UCSD-AML1 (cell line): ENCODE data around the gene TNRC18.
"Not testable (repeated sequence)": the region's sequence is repeated elsewhere in the genome, so short reads cannot be mapped to it uniquely, and the experiment has no call there.

Source experiments
- DNase-seq: peaks from one replicate; lab custom pipeline; 2025; ENCODE audit not compliant: unreplicated experiment; lab: John Stamatoyannopoulos, UW

Gene TNRC18, protein sequence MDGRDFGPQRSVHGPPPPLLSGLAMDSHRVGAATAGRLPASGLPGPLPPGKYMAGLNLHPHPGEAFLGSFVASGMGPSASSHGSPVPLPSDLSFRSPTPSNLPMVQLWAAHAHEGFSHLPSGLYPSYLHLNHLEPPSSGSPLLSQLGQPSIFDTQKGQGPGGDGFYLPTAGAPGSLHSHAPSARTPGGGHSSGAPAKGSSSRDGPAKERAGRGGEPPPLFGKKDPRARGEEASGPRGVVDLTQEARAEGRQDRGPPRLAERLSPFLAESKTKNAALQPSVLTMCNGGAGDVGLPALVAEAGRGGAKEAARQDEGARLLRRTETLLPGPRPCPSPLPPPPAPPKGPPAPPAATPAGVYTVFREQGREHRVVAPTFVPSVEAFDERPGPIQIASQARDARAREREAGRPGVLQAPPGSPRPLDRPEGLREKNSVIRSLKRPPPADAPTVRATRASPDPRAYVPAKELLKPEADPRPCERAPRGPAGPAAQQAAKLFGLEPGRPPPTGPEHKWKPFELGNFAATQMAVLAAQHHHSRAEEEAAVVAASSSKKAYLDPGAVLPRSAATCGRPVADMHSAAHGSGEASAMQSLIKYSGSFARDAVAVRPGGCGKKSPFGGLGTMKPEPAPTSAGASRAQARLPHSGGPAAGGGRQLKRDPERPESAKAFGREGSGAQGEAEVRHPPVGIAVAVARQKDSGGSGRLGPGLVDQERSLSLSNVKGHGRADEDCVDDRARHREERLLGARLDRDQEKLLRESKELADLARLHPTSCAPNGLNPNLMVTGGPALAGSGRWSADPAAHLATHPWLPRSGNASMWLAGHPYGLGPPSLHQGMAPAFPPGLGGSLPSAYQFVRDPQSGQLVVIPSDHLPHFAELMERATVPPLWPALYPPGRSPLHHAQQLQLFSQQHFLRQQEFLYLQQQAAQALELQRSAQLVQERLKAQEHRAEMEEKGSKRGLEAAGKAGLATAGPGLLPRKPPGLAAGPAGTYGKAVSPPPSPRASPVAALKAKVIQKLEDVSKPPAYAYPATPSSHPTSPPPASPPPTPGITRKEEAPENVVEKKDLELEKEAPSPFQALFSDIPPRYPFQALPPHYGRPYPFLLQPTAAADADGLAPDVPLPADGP (N-terminal part only)

DNA sequence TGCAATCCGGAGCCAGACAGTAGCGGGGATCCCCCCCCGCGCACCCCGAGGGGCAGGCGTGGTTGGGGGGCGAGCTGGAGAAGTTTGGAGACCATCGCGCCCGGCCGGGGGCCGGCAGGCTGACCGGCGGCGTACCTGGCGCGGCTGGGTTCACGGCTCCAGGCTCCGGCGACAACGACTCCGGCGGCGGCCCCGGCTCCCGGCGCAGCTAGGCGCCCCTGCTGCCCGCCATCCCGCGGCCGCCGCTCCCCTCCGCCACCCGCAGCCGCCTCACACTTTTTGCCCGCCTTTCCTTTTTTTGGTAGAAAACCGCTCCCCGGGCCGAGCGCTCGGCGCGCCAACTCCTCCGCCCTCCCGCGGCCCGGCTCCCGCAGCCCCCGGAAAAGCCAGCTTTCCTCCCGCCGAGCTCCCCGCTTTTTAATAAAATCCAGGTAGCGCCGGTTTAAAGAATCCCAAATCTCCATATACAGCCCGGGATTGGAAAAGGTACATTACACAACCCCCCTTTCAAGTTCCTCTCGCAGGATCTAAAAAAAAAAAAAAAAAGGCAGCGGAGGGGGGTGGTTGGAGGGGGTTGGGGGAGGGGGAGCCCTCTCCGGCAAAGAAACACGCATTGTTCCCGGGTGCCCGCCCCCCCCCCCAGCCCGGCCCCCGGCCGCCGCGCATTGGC, at the start of gene TNRC18:
Gene TNRC18 (minus strand): TSS at position 529 of the 670 bp plus-strand sequence. CDS start 2,588 bp downstream, outside the sequence.
- peak; percentile 38 for DNase-seq

DNA sequence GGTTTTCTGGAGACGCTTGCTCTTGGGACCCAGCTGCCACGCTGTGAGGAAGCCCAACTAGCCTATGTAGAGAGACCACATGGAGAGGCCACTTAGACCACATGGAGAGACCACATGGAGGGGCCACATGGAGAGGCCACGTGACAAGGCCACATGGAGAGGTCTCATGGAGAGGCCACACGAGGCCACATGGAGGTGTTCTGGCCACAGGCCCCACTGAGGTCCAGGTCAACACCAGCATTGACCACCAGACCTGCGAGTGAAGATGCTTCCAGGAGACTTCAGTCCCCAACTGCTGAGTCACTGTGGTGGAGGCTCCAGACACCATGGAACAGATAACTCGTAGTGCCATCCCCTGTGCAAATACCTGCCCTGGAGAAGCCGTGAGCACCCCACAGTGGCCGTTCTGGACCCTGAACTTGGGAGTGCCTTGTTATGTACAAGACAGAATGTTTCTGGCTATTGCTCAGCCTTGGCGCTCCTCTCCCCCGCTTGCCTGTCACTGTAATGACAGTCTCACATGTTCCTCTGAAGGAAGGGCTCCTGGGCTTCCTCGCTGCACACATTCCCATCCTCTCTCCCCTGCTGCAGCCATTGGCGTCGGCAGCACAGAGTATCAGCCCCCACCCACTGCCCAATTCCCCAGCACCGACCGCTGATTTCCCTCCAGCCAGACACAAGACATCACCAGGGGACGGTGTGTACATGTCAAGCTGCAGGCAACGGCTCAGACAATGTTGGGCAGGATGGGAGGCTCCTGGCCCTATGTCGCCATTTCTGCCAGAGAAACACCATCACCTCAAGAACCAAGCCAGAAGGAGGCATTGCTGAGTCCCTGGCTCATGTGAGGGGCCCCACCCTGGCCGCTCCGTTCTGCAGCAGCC, 49.0 kb upstream of the TNRC18 start:
- DNase-seq: peak; percentile 11

DNA sequence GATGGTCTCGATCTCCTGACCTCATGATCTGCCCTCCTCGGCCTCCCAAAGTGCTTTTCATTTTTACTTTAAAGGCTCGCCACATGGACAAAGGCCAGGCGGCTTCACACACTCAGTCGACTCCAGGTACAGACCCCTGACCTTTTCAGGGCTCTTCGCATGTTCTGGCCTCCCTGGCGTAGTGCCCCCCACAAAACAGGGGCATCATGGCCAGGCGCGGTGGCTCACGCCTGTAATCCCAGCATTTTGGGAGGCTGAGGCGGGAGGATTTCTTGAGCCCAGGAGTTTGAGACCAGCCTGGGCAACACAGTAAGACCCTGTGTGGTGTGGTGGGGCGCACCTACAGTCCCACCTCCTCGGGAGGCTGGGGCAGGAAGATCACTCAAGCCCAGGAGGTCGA, 48.0 kb upstream of the TNRC18 start:
- DNase-seq: not testable (repeated sequence)

DNA sequence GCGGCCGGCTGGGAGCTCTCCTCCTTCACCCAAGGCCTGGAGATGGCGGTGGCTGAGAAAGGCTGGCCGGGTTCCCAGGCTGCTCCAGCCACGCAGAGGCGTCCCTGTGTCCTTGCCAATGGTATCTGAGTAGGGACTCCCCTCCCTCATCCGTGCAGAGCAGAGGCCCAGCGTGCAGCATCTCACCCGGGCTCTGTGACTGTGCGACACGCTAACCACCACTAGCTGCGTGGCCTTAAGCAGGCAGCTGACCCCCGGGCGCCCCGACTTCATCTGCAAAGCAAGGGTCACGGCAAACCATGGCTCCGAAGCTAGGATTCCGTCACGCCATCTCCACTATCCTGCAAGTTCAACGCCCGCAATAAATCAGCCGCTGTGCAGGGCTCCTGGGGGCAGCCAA, 47.2 kb upstream of the TNRC18 start:
- no peak for DNase-seq

DNA sequence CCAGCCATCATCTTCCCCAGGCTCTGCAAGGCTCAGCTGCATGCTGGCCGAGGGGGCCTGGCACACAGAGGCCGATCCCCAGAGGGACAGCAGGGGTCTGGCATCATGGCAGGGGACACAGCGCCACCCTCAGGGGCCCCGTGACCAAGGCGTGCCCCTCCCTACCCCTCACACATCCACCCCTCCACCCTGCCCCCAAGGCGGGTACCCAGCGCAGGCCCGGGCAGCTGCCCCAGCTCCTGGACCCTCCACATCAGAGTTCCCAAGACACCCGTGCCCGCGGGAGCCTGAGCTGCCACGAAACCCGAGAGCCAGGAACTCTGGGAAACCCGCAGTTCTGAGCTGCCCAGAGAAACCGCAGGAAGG, 46.5 kb upstream of the TNRC18 start:
- DNase-seq: no peak

DNA sequence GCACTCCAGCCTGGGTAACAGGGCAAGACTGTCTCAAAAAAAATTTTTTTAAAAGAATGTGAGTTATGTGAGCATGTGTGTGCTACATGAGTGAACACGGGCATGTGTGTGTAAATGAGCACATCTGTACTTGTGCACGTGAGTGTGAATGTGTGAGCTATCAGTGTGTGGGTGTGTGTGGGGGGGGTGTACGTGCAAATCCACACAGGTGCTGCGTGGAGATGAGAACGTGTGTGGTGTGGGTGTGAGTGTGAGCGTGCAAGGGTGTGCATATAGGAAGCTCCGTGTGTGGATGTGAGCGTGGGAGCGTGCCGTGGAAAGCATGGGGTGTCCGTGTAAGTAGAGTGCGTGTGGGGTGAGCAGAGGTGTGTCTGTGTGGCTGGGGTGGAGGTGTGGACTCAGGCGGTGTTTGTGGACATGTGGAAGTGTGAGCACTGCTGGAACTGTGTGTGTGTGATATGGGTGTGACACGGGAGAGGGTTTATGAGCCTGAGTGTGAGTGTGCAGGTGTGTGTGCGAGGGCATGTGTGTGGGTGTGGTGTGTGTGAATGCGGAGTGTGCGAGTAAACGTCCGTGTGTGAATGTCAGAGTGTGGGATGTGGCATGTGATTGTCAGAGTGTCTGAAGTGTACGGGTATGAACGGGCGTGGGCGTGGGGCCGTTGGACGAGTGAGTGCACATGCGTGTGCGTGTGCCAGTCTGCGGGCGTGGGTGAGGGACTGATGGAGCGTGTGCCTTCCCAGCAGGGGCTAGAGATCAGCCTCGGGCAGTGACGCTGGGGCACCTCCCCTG, 45.9 kb upstream of the TNRC18 start:
- no peak for DNase-seq

DNA sequence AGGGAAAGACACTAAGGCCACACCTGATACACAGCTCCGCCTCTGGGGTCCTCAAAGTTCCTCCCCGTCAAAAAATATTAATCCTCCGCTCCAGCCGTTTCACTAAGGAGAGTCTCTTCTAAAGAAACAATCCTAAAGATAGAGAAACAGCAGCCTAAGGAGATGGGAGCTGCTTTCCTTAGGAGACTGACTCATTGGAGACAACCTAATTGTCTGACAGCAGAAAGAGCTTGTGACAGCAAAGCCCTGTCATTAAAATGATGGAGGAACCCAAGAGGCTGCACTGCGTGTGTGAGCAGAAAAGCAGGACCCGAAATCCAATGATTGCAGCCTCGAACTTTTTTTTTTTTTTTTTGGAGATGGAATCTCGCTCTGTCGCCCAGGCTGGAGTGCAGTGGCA, 44.0 kb upstream of the TNRC18 start:
- no peak for DNase-seq

DNA sequence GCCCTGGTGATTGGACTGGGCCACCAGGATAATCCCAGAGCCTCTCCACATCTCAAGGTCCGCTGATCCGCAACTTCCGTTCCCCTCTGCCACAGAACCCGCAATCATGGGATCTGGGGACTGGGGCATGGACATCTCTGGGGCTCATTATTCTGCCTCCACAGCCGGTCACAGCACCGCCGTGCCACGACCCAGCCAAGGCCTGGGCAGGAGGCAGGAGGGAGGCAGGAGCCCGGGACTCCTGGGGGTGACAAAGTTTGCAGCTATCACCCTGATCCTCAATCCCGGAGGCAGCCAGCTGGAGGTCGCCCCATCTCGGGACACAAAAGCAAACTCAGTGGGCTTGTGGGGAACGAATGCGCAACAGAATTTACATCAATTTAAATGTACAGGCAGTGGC, 42.9 kb upstream of the TNRC18 start:
- no peak for DNase-seq

DNA sequence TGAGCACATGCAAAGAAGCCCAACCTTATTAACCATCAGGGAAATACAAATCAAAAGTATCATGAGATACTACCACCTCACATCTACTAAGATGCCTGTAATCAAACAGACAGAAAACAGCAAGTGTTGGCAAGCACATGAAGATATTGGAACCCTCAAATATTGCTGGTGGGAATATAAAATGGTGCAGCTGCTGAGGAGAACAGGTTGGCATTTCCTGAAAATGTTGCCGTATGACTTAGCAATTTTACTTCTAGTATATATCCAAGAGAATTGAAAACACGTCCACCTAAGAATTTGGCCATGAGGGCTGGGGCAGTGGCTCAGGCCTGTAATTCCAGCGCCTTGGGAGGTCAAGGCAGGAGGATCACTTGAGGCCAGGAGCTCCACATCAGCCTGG, 39.4 kb upstream of the TNRC18 start:
- DNase-seq: no peak

DNA sequence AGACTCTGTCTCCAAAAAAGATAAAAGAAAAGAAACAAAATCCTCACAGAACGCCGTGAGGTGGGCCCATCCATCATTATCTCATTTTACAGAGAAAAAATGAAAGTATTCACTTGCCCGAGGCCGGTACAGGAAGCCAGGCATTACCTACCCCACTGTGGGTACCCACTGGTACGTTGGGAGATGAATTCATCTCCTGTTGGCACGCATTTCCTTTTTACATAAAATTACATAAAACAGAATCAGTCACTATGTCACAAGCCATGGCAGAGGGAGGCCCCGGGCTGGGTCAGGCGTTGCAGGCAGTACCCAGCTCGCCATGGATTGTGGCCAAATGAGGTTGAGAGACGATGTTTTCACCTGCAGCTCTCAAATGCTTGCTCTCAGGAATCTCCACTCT, 38.6 kb upstream of the TNRC18 start:
- no peak for DNase-seq

DNA sequence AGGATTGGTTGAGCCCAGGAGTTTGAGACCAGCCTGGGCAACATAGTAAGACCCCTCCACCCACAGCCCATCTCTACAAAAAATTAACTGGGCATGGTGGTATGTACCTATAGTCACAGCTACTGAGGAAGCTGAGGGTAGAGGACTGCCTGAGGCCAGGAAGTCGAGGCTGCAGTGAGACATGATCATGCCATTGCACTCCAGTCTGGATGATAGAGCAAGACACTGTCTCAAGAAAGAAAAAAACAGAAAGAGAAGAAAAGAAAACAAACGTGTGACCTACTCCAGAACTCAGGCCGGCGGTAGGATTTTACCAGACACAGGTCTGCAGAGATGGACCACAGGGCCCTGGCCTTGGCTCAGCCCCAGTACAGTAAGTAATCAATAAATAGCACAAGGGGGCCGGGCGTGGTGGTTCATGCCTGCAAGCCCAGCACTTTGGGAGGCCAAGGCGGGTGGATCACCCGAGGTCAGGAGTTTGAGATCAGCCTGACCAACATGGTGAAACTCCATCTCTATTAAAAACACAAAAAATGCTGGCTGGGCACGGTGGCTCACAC, 35.4 kb upstream of the TNRC18 start:
- DNase-seq: no peak

DNA sequence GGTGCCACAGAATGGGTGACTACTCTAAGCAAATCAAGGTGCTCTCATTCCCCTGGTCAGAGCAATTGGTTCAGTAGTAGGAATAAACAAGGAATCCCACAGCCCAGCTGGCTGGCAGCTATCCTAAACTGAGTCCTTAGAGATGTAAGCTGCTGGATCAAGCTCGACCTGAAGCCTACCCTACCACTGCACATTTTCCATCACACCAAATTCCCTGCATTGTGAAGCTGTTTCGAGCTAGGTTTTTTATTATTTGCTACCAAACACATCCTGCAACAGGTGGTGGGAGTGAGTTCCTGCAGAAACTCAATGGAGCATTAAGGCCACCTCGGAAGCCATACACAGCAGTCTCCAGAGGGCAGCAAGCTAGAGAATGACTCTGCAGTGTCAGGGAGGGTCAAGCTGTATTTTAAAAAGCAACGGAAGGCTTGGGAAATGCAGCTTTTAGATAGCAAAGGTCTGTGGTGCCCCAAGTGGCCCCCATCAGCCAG, 33.7 kb upstream of the TNRC18 start:
- DNase-seq: no peak

DNA sequence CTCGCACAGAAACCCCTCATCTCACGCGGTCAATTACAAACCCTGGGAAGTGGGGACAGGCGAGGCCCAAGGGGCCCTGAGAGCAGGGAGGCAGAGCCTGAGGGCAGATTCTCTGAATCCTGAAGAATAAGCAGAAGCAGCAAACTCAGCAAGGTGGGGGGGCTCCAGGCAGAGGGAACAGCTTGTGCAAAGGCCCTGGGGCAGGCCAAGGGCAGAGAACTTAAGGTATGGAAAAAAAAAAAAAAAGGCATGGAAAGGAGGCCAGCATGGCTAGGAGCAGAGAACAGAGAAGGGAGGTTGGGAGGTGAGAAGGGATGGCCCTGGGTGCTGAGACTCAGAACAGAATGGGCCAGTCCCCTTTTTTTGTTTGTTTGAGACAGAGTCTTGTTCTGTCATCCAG, 32.8 kb upstream of the TNRC18 start:
- DNase-seq: no peak

DNA sequence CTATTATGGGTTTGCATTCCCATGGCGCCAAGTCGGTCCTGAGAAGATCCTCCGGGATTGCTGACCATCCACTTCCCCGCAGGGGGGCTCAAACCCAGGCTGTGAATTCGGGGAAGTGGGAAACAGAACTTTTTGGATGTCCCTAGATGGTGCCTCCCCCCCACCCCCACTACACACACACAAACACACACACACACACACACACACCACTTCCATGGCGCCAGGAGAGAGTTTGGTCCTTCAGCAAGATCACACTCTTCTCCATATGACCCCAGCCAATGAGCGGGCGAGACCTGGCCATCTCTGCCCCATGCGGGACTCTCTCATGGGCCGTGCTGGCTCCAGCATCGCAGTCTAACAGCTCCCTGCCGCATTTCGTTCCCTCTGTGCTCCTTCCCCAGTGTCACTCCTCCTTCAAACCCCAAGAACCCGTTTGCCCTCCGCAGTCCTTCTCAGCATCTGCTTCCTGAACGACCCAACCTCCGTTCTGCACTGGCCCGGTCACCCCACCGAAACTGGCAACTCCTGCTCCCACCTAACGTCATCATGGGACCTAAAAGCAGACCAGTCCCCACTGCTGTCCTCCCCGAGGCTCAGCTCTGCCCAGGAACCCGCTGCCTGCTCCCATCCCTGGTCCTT, 32.1 kb upstream of the TNRC18 start:
- DNase-seq: no peak

DNA sequence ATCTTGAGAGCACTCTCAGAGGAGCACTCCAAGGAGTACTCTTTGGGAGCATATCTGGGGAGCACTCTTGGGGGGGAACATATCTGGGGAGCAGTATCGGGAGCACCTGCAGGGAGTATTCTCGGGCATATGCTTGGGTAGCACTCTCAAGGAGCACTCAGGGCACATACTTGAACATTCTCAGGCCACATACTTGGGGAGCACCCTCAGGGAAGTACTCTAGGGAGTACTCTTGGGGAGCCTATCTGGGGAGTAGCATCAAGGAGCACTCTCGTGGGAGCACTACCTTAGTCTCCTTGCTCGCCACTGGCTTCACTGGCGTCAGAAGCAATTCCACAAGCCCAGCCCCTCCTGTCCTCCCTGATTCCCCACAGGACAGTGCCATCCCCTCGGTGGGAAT, 31.5 kb upstream of the TNRC18 start:
- DNase-seq: no peak

DNA sequence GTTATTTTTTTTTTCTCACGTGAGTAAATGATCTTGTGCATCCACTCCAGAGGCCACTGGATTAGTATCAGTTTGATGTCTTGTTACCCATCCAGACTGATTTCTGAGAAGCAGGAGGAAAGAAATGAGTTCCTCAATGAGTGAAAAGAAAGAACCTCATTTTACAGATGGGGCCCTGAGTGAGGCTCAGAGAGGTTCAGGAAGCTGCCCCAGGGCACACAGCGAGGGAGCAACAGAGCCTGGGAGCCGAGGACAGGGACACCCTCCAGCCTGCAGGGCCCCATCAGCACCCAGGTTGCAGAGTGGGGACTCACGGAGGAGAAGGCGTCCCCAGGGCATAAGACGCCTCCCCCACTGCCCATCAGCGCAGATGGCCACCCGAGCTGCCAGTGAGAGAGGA, 30.9 kb upstream of the TNRC18 start:
- no peak for DNase-seq

DNA sequence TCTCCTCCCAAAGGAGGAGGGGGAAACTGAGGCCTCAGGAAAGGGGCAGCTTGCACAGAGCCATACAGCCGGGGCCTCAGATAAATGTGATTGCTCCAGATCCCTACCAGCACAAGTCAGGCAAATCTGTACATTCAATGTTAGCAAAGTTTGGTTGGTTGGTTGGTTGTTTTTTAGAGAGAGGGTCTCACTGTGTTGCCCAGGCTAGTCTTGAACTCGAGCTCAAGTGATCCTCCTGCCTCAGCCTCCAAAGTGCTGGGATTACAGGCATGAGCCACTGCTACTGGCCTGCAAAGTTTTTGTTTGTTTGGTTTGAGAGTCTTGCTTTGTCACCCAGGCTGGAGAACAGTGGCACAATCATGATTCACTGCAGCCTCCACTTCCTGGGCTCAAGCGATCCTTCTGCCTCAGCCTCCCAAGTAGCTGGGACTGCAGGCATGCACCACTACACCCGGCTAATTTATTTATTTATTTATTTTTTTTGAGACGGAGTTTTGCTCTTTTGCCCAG, 30.0 kb upstream of the TNRC18 start:
- DNase-seq: no peak

DNA sequence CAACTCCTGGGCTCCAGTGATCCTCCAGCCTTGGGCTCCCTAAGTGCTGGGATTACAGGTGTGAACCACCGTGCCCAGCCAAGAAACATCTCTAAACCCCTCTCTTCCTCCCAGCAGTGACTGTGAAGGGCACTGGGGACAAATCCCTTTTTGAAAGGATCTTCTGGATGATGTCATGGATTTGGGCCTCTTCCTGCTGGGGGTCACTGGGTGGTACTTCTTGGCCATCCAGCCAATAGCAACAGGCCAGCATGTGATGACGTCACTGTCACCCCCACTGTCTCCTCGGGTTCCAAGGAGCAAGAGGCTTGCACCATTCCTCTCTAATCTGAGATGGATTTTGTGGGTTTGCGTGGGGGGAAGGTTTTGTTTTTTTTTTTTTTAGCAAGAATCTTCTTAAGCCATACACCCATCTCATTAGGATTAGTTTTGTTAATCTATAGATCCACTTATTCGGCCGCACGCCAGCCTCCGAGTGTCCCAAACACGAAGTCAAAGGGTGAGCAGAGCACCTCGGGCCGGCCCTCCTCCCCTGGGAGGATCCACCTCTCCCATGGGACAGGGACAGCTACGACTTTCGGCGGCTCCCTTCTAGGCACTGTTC, 29.4 kb upstream of the TNRC18 start:
- no peak for DNase-seq
